GM19043 (cell line): ENCODE data around the gene SRGN.
A peak's percentile ranks its signal among the peaks of the same experiment; 100 is the strongest.

Source experiments
- ATAC-seq: cut with Tn5 transposase; IDR thresholded peaks from one replicate; pipeline ENCODE4 v1.9.1; 2021; ENCODE audit warnings: low read depth; ENCODE audit not compliant: unreplicated experiment

Gene SRGN

GRCh38 chr10:69089638-69090599 is 2.0 kb downstream of the SRGN start:
- no peak for ATAC-seq

GRCh38 chr10:69090685-69091084 is 2.8 kb downstream of the SRGN start:
- ATAC-seq: no peak

- ATAC-seq: no peak
Measured at GRCh38 chr10:69091143-69091651, 3.3 kb downstream of the SRGN start.

- no peak for ATAC-seq
Measured at GRCh38 chr10:69092959-69093850, 5.3 kb downstream of the SRGN start.

GRCh38 chr10:69093933-69094332 is 6.0 kb downstream of the SRGN start:
- no peak for ATAC-seq

GRCh38 chr10:69096045-69096444 is 8.1 kb downstream of the SRGN start:
- ATAC-seq: no peak

GRCh38 chr10:69097729-69098128 is 9.8 kb downstream of the SRGN start:
- ATAC-seq: no peak

- ATAC-seq: no peak
Measured at GRCh38 chr10:69100136-69100872, 12.4 kb downstream of the SRGN start.

GRCh38 chr10:69101451-69102095 is 13.7 kb downstream of the SRGN start:
- no peak for ATAC-seq

GRCh38 chr10:69102440-69102839 is 14.5 kb downstream of the SRGN start:
- no peak for ATAC-seq

GRCh38 chr10:69103784-69104183 is 15.9 kb downstream of the SRGN start:
- no peak for ATAC-seq

GRCh38 chr10:69104994-69105790 is 17.3 kb downstream of the SRGN start:
- ATAC-seq: no peak

- ATAC-seq: no peak
Measured at GRCh38 chr10:69107176-69107490, 19.2 kb downstream of the SRGN start.

GRCh38 chr10:69107699-69108098 is 19.8 kb downstream of the SRGN start:
- ATAC-seq: no peak

- no peak for ATAC-seq
Measured at GRCh38 chr10:69119896-69120295, 32.0 kb downstream of the SRGN start.

GRCh38 chr10:69123306-69123746 is 35.4 kb downstream of the SRGN start:
- ATAC-seq: peak; percentile 58

GRCh38 chr10:69123747-69124562 is 36.1 kb downstream of the SRGN start, which contains the start of gene VPS26A:
TSS of gene VPS26A (plus strand) at chr10:69124178. CDS start at chr10:69124278, 100 bp downstream.
- peak; percentile 77 for ATAC-seq

GRCh38 chr10:69124563-69125268 is 36.8 kb downstream of the SRGN start:
- ATAC-seq: peak; percentile 17
